Keratinocyte (primary cell): ENCODE data around the gene EEF1A2. TPM values are rescaled to one million over a fixed set of nuclear protein-coding genes. Genes with fewer than 3 reads are reported as not detected.

ENCODE experiments used
- DNase-seq: peaks from one replicate; pipeline ENCODE4 v3.0.0-alpha.2; 2011; ENCODE audit warnings: low read depth, missing footprints, low spot score
- FAIRE-seq: peaks from 2 replicates; lab custom pipeline; 2011; peaks lifted over from hg19 to GRCh38; lab: Jason Lieb, UNC
- H2AFZ ChIP-seq: 2 replicates; pipeline ENCODE4 v1.6.0; 2012; ENCODE audit warnings: low read length, control low read depth, inconsistent platforms; ENCODE audit not compliant: control insufficient read depth
- H3K27ac ChIP-seq: 2 replicates; pipeline ENCODE4 v1.5.1; 2011; ENCODE audit warnings: low read length; ENCODE audit not compliant: control insufficient read depth, insufficient read depth
- H3K27me3 ChIP-seq: 3 replicates; pipeline ENCODE4 v1.6.0; 2011; ENCODE audit warnings: low read length; ENCODE audit not compliant: control insufficient read depth, insufficient read depth; ENCODE audit errors: extremely low read depth
- H3K36me3 ChIP-seq, 2 experiments: 2 replicates in 1 of 2; 3 replicates in 1 of 2; pipeline ENCODE4 v1.5.1; 2011; ENCODE audit warnings: low read length in 2 of 2, mild to moderate bottlenecking in 1 of 2; ENCODE audit not compliant: control insufficient read depth in 2 of 2, insufficient read depth in 2 of 2; ENCODE audit errors: extremely low read depth in 1 of 2
- H3K4me1 ChIP-seq: 3 replicates; pipeline ENCODE4 v1.5.1; 2011; ENCODE audit warnings: low read length; ENCODE audit not compliant: control insufficient read depth, insufficient read depth; ENCODE audit errors: extremely low read depth
- H3K4me2 ChIP-seq: 3 replicates; pipeline ENCODE4 v1.6.0; 2011; ENCODE audit warnings: low read depth, low read length; ENCODE audit not compliant: control insufficient read depth, insufficient read depth; ENCODE audit errors: extremely low read depth
- H3K4me3 ChIP-seq, 3 experiments: fragments of 200-600 bp in 1 of 3; sonication (generic) in 1 of 3; 2 replicates in 2 of 3; 3 replicates in 1 of 3; pipeline ENCODE4 v1.5.1; 2011 to 2016; ENCODE audit warnings: low read length in 3 of 3, mild to moderate bottlenecking in 3 of 3, control low read depth in 2 of 3, inconsistent platforms in 1 of 3, low read depth in 1 of 3, mixed read lengths in 1 of 3, mixed run types in 1 of 3, moderate library complexity in 1 of 3; ENCODE audit not compliant: control insufficient read depth in 2 of 3, insufficient read depth in 2 of 3; ENCODE audit errors: extremely low read depth in 1 of 3
- H3K79me2 ChIP-seq: 2 replicates; pipeline ENCODE4 v1.6.0; 2012; ENCODE audit warnings: low read length; ENCODE audit not compliant: control insufficient read depth, insufficient read depth
- H3K9ac ChIP-seq: 3 replicates; pipeline ENCODE4 v1.6.0; 2011; ENCODE audit warnings: low read length; ENCODE audit not compliant: control insufficient read depth, insufficient read depth; ENCODE audit errors: extremely low read depth
- H3K9me1 ChIP-seq: 3 replicates; pipeline ENCODE4 v1.6.0; 2011; ENCODE audit warnings: low read length; ENCODE audit not compliant: control insufficient read depth, insufficient read depth; ENCODE audit errors: extremely low read depth
- H3K9me3 ChIP-seq: 2 replicates; pipeline ENCODE4 v1.5.1; 2012; ENCODE audit warnings: low read depth, low read length; ENCODE audit not compliant: control insufficient read depth
- H4K20me1 ChIP-seq: 3 replicates; pipeline ENCODE4 v1.6.0; 2011; ENCODE audit warnings: low read length; ENCODE audit not compliant: control insufficient read depth, insufficient read depth; ENCODE audit errors: extremely low read depth
- CTCF ChIP-seq, 3 experiments: IDR thresholded peaks in 1 of 3; conservative IDR thresholded peaks in 1 of 3; optimal IDR thresholded peaks in 1 of 3; 2 replicates in 2 of 3; 3 replicates in 1 of 3; pipeline versions ENCODE3 to v1.5.1; 2011; ENCODE audit warnings: low read length in 3 of 3, mild to moderate bottlenecking in 3 of 3, moderate library complexity in 2 of 3, control low read depth in 1 of 3, inconsistent platforms in 1 of 3; ENCODE audit not compliant: insufficient read depth in 2 of 3; ENCODE audit errors: extremely low read depth in 1 of 3
- EZH2 ChIP-seq: IDR thresholded peaks from one replicate; pipeline ENCODE4 v1.6.1; 2012; ENCODE audit warnings: inconsistent platforms, mild to moderate bottlenecking, low read length, moderate library complexity
- dilution Hi-C: fragments of 300-500 bp; cut with MboI; formaldehyde crosslinking; loops from one replicate; pipeline ENCODE4 v1.7.0; 2020; ENCODE audit warnings: low sequenced_read_pairs; ENCODE audit not compliant: extremely low pct_ligation_motif_present
- polyA plus RNA-seq, 5 experiments: library from polyadenylated mRNA; depleted of rRNA in 3 of 5; stranded (reverse) in 3 of 5; stranded (forward) in 1 of 5; unstranded in 1 of 5; fragments of >200 nt; gene quantifications; 1 replicate in 1 of 5; 2 replicates in 3 of 5; 3 replicates in 1 of 5; pipeline versions ENCODE4 v1.2.1 to v1.2.3, GENCODE V29; 2011 to 2012; ENCODE audit warnings: missing spikeins in 2 of 5, low read depth in 1 of 5, low replicate concordance in 1 of 5

EEF1A2 gene
- polyA plus RNA-seq, 1 donor (not counting 4 experiments of a cell fraction or from before 2014, with no cell fraction given) = 0.12 TPM

GRCh38 chr20:63491635-63492230, 7.2 kb downstream of the EEF1A2 start:
- FAIRE-seq (no peak), DNase-seq (no peak)
- Histone ChIP-seq H3K9ac (no peak overlapping the region), H3K9me3 (no peaks in the 10 kb centered on the region), H3K9me1 (no peaks in the 10 kb centered on the region), H3K4me3 (no peak overlapping the region), H2AFZ (no peak overlapping the region), H4K20me1 (no peaks in the 10 kb centered on the region), H3K27me3 (peaks cover 31% of the 10 kb centered on the region), H3K4me1 (peaks cover 2% of the 10 kb centered on the region), H3K27ac (no peak overlapping the region), H3K4me2 (no peak overlapping the region), H3K79me2 (no peaks in the 10 kb centered on the region), H3K36me3 (no peaks in the 10 kb centered on the region)
- TF ChIP-seq EZH2 (no peak), CTCF (optimal IDR thresholded peaks at IDR 0.05 in 1 of 3, IDR thresholded peaks at IDR 0.05 in 1 of 3, conservative IDR thresholded peaks at IDR 0.05 in 1 of 3; ENCODE audit: extremely low read depth in 1 of 3, insufficient read depth in 2 of 3, low read length in 3 of 3) (no peak)
- dilution Hi-C loops = no loop called here

GRCh38 chr20:63491078-63491477, 7.8 kb downstream of the EEF1A2 start:
- TF ChIP-seq CTCF (optimal IDR thresholded peaks at IDR 0.05 in 1 of 3, IDR thresholded peaks at IDR 0.05 in 1 of 3, conservative IDR thresholded peaks at IDR 0.05 in 1 of 3; ENCODE audit: extremely low read depth in 1 of 3, insufficient read depth in 2 of 3, low read length in 3 of 3) (no peak), EZH2 (no peak)
- no peak overlapping the region for H3K4me3 ChIP-seq
- H3K9me3 ChIP-seq = no peaks in the 10 kb centered on the region
- H4K20me1 ChIP-seq = no peaks in the 10 kb centered on the region
- no peaks in the 10 kb centered on the region for H3K4me1 ChIP-seq
- DNase-seq (no peak), FAIRE-seq (no peak)
- no peaks in the 10 kb centered on the region for H3K79me2 ChIP-seq
- H3K9me1 ChIP-seq = no peaks in the 10 kb centered on the region
- no peak overlapping the region for H2AFZ ChIP-seq
- no peak overlapping the region for H3K4me2 ChIP-seq
- dilution Hi-C loops = no loop called here
- no peak overlapping the region for H3K27ac ChIP-seq
- no peak overlapping the region for H3K9ac ChIP-seq
- no peaks in the 10 kb centered on the region for H3K36me3 ChIP-seq
- H3K27me3 ChIP-seq = peaks cover 27% of the 10 kb centered on the region
